ENCODE results near the gene BACH1.

Gene BACH1

DNA sequence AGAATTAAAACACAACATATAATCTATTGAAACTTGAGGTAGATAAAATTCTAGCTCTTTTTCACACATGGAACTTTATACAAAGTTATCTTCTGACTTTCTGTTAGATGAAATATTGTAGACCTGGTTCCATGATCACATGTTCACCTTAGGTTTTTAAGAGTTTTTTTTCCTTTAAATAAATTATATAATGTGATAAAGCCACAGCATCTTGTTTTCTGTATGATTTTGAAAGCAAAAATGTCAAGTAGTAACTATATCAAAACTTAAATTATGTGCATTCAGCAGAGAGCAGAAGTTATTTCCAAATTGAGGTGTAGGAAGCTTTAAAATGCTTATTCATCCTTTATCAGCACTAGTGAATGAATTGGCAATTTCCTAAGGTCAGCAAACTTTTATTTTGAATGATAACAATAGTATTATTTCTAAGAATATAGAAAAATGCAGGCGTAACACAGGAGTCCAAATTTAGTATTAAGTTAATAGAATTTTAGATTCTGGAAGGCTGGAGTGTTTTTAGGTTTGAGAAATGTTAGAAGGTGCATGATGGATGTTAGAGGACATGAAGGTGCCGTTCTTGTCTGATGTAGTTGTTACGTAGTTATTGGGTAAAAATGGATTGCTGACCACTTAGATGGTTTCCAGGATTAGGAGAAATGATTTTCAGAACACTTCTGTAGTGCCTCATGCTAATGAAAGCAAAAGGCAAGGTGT lies 17.5 kb downstream of the BACH1 start:
- no peak for DNase-seq

DNA sequence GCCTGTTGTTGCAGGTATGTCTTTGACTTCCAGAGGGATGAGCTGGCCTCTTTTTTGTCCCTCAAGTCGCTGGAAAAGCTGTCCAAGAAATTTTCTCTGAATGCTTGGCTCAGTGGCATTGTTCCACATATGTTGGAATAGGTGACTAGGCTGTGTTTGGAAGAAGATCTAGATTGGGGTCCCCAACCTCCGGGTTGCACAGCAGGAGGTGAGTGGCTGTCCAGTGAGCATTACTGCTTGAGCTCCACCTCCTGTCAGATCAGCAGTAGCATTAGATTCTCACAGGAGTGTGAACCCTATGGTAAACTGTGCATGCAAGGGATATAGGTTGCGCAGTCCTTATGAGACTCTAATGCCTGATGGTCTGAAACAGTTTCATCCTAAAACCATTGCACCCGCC lies 18.1 kb downstream of the BACH1 start:
- no peak for DNase-seq

DNA sequence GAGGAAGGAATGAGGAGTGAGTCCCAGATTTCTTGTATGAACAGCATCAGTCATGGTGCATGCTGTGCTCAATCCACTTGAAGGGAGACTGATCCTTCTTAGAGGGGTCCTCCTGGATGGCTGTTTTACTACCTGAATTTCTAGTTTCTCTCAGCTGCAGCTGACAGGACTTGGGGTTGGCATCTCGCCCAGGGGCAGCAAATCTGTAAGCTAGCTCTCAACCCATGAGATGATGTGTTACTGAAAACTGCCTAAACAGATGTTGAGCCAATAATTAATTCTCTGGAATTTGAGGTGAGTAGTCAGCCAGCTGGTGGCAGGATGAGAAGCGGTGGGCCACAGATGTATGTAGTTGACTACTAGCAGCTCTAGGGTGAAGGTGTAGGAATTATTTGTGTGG lies 19.6 kb downstream of the BACH1 start:
- no peak for DNase-seq

DNA sequence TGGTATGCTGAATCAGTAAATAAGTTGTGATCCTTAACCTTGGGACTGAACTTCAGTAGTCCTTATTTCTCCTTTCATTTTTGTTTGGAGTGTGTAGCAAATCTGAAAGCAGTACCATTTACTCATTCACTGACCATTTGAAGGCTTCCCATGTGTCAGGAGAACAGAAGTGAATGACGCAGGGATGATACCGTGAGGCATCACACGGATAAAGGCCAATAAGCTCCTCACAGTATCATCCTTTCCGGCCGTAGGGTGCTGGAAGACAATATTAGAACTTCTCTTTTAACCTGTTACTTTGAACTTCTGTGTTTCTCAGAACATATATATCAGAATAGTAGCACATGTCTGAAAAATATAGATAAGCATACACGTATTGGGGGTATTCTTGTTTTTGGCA lies 21.3 kb downstream of the BACH1 start:
- no peak for DNase-seq

DNA sequence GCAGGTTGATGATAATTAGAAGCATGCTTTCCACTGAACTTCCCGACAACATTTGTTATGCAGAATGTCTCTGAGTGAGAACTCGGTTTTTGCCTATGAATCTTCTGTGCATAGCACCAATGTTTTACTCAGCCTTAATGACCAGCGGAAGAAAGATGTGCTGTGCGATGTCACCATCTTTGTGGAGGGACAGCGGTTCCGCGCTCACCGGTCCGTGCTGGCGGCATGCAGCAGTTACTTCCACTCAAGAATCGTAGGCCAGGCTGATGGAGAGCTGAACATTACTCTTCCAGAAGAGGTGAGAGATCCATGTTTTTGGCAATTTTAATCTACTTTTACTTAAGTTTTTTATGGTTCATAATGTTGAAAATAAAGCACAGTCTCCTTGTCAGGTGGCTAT lies 22.5 kb downstream of the BACH1 start:
- no peak for DNase-seq

DNA sequence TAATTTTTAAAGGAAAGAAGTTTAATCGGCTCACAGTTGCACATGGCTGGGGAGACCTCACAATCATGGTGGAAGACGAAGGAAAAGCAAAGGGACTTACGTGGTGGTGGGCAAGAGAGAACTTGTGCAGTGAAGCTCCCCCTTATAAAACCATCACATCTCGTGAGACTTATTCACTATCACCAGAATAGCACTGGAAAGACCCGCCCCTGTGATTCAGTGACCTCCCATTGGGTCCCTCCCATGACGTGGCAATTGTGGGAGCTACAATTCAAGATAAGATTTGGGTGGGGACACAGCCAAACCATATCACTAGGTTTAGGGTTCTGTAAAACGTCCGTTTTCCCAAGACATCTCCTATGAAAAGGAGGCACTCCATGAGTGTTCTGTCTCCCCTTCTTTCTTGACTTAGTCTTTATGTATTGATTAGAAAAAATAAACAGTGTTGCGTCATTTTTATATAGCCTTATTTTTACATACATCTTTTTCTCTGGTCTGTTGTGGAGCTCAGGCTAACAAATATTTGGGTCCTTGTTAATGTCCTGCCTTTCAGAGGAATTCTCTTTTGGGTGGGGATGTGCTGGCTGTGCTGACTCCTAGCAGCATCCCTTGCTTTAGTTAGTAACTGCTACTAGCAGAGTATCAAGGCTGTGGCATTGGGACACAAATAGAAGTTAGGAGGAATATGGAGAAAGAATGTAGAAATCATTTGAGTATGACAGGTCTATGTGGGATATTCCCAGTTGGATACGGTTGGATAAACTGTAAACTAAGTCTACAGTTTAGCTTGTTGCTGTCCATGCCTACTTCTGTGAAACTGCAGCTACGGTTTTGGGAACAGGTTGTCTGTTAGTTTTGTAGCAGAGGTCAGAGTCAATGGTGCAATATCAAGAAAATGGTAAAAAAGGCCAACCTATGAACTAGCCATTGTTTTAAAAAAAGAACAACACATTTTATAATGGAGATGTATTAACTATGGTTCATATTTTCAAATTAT lies 23.5 kb downstream of the BACH1 start:
- DNase-seq: no peak

DNA sequence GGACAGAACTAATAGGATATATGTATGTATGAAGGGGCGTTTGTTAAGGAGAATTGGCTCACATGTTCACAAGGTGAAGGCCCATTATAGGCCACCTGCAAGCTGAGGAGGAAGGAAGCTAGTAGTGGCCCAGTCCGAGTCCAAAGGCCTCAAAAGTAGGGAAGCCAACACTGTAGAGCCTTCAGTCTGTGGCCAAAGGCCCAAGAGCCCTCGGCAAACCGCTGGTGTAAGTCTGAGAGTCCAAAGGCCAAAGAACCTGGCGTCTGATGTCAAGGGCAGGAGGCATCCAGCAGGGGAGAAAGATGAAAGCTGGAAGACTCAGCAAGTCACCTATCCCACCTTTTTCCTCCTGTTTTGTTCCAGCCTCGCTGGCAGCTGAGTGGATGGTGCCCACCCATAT lies 24.5 kb downstream of the BACH1 start:
- DNase-seq: no peak

DNA sequence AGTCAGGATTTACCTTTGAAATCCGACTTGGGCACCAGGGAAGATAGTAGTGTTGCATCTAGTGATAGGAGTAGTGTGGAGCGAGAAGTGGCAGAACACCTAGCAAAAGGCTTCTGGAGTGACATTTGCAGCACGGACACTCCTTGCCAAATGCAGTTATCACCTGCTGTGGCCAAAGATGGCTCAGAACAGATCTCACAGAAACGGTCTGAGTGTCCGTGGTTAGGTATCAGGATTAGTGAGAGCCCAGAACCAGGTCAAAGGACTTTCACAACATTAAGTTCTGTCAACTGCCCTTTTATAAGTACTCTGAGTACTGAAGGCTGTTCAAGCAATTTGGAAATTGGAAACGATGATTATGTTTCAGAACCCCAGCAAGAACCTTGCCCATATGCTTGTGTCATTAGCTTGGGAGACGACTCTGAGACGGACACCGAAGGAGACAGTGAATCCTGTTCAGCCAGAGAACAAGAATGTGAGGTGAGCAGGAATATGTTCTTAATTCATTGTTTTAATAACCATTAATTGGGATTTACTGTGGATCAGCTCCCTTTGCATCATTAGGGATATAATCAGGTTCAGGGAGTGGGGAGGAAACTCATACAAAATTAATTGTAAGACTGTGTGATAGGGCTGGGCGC lies 28.3 kb downstream of the BACH1 start:
- DNase-seq: no peak

DNA sequence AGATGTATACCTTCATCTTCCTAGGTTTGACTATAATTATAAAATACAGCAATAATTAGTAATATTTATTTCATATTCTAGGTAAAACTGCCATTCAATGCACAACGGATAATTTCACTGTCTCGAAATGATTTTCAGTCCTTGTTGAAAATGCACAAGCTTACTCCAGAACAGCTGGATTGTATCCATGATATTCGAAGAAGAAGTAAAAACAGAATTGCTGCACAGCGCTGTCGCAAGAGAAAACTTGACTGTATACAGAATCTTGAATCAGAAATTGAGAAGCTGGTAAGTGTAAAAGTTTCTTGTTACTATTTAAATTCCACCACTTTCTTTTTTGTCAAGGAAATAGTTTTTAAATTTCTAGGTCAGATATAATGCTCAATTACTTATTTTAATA lies 30.7 kb downstream of the BACH1 start:
- no peak for DNase-seq

DNA sequence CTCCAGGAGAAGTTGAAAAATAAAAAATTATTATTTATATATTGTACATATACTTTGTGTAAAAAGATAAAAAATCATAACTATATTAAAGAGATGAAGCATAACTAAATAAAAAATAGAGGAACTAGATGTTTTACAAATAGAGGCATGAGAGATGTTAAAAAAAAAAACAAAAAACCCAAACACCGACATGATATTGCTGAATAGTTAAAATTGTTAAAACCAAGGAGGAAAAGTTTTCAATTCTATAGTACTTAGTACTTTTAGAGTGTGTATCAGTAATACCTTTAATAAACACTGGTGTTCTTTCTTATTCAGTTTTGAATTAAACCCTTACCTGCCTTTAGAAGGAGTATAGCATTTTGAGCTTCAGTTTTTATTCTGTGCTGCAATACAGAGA lies 32.1 kb downstream of the BACH1 start:
- no peak for DNase-seq

DNA sequence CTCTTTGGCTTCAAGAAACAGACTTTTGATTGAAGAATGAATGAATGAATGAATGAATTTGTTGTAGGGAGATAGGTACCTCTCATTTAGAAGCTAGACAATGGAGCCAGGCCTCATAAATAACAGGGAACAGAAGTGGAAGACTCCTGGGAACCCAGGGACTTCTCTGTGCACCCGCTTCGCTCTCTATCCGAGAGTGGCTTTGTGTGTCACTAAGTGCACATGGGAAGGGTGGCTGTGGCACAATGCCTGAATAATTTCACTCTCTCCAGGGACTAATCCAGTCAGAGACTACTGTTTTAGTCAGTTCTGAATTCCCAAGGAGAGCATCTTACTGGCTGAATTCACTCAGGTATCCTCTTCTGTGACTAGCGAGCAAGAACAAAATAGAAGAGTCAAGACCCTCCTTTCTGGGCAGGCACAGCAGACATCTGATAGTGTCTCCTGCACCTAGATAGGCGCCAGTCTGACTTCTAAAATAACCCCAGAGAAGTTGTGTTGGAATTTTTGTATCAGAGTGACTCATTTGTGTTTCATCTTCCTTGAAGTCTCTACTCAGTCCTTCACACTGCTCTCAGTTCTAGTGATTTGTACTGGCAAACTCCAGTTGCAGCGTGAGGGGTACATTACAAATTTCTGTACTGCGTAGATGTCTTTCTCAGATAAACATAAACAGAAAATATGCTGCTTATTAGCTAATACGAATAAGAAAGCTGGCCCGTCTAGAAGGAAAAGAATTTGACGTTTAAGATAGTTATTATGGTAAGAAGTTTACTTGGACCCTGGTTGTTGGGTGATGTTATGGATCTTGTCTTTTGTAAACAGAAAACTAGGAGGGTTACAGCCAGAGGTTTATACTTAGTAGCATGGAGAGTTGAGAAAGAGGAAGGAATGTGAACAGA lies 34.0 kb downstream of the BACH1 start:
- DNase-seq: no peak

DNA sequence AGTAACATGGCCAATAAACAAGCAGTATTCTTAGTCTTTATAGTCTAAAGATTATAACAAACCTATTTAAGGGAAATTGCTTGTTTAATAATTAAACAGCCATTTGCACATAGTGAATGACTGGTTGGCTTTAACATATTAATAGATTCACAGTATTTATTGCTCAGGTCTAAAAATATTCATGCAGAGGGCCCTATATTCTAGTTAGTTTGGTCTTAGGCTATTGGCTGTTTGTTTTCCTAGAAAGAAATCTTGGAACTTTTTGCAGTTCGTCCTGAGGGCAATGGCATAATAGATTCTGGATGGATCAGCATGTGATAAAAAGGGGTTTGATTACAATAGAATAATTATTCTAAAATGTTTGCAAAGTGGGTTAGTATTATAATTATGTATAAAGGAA lies 34.7 kb downstream of the BACH1 start:
- no peak for DNase-seq

DNA sequence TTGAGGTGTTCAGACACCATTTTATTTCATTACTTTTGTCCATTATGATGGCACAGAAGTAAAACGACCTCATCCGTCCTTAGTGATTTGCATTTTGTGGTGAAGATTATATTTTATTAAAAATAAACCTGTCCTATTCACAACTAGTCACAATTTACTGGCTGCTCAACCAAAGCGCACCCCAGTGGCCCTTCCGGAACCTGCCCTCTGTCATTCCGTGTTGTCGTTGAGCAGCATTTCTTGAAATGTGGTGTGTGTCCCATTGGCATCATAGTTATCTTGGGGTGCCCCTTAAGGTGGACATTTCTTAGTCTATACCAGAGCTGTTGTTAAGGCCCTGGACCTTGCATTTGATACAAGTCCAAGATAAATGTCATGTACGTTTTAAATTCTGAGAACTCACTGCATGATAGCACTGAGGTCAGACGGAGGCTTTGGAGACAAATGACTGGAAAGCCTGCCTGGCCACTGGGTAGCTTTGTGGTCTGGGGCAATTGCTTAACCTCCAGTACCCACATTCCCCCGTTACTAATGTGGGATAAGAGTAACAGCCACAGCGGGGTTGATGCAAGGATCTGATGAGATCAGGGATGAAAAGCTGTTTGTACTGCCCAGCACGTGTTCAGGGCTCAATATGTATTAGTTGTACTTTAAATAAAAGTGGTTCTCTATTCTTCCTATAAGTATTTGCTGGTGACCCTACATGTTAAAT lies 36.2 kb downstream of the BACH1 start:
- DNase-seq: no peak

DNA sequence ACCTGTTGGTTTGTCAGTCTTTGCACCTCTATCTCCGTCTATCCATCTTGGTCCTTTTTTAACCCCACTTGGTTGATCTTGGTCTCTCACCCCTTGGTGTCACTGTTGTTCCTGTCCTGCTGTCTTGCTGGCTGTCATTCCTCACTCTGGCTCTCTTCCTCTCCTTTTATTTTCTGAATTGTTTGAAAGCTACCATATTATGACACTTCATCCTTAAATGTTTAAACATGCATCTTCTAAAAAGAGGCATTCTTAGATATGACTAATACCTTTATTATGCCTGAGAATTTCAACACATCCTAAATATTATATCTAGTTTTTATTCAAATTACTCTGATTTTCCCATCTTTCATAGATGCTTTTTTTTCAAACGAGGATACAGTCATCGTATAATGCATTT lies 37.0 kb downstream of the BACH1 start:
- DNase-seq: no peak

DNA sequence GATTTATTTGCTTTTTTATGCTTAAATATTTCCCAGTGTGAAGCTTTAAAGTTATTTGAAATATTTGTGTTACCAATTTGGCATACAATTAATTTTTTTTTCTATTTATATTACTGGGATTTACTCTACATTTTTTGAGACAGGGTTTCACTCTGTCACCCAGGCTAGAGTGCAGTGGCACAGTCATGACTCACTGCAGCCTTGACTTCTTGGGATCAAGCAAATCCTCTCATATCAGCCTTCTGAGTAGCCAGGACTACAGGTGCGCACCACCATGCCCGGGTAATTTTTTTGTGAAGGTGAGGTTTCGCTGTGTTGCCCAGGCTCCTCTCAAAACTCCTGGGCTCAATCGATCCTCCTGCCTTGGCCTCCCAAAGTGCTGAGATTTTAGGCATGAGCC lies 39.5 kb downstream of the BACH1 start:
- no peak for DNase-seq

DNA sequence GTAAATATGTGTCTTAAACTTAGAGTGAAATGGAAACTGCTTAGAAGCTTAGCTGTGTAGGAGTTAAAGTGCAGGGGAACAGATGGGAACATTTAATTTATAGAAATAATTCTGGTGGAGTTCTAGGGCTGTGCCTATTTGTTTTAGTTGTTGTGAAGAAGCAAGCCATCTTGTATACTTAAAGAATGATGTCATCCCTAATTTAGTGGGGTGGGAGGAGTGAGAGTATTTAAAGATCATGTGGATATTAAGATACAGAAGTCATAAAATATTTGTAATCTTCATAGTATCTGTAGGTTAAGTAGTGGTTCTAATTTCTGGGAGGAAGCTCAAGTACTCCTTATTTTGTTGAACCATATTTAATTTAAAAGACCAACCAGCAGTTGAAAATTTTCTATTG lies 41.5 kb downstream of the BACH1 start:
- DNase-seq: no peak

DNA sequence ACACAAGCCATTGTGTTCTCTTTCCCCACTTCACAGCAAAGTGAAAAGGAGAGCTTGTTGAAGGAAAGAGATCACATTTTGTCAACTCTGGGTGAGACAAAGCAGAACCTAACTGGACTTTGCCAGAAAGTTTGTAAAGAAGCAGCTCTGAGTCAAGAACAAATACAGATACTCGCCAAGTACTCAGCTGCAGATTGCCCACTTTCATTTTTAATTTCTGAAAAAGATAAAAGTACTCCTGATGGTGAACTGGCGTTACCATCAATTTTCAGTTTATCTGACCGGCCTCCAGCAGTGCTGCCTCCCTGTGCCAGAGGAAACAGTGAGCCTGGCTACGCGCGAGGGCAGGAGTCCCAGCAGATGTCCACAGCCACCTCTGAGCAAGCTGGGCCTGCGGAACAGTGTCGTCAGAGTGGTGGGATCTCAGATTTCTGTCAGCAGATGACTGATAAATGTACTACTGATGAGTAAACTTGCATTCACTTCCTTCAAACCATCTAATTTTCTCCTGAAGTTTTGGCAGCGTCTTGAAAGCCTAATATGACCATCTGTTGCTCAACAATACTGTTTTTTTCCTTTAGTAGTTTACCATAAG lies 43.7 kb downstream of the BACH1 start:
- no peak for DNase-seq

DNA sequence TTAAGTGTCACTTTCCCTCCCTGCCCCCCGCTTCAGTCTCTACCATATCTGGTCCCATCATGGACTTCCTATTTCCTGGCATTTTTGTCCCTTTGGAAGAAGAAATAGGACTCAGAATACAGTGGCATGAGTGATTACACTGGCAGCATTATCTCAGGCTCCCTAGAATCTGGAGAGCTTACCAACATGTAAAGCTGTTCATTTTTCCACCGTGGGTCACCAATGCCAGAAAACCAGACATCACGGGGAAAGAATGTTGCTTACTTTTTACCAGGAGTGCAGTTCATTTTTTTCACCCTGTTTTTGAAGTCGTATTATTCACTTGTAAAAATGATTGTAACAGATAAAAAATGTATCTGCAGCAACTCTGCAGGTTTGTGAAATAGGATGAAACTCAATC lies 44.8 kb downstream of the BACH1 start:
- no peak for DNase-seq

DNA sequence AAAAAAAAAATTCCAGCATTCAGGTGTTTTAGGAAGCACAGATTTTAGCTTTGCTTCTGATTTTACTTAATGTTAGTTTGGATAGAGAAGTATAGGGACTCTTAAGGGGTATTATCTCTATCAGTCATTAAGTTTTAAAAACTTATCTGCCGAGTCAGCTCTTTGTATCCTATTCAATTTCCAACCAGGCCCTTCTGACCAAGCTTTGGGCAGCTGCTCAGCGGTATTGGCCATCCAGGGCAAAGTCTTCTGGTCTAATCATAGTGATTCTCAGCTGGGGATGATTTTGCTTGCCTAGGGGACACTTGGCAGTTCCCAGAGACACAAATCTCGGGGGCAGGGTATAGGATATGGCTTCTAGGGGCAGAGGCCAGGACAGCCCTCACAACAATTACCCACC lies 47.6 kb downstream of the BACH1 start:
- no peak for DNase-seq

DNA sequence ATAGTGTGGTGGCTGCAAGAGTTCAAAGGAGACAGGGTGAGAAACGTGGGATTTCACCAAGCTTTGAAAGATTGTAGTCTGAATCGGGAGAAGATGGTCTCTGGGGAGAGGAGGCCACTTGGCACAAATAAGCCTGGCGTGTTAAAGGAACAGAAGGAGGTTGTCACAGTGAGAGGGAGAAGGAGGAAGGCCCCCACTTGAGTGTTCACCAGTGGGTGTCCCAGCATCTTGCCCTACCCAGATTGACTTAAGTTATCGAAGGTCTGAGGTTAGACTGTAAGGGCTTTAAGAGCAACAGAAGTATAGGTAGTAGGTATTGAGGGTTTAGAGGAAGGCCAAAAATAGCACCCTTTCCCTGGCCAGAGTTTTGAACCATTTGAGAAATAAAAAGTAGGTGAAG lies 48.0 kb downstream of the BACH1 start:
- no peak for DNase-seq

DNA sequence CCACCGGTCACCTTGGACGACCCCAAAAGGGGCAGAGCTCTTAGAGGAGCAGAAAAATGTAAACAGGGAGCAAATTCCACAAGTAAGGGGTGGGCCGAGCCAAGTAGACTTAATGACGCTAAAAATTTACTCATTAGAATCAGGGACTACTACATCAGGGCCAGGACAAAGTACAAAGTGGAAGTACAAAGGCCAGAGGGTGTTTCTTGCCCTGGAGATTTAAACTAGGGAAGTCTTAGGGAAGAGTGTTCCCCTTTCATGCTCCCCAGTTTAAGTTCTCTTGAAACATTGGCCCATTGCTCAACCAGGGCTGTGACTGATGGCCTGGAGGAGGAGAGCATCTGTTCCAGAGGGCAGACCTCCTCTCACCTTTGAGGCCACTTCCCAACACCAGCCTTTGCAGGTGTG lies 48.6 kb downstream of the BACH1 start:
- no peak for DNase-seq

DNA sequence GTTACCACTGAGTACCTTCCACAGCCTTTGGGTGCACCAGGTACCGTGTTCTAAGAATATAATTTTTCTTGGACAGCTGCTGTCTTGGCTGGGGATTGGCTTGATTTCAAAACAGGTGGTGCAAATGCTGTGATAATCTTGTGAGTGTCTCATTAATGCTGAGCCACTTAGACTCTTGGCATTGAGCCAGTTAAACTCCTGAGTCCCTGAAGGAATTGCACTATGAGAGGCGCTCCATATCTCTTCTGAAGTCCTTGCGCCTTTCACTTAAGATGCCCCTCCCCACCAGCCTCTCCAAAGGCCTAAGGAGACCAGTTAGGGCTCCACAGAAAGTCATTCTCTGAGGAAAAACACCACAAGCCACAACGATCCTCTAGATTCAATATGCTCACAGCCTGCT lies 51.0 kb downstream of the BACH1 start:
- DNase-seq: no peak

All from NCI-H2227 treated with DMSO at 0.1 percent for 48 hours (cell line).